ENCODE data around the gene KLK7.

The KLK7 gene

DNA sequence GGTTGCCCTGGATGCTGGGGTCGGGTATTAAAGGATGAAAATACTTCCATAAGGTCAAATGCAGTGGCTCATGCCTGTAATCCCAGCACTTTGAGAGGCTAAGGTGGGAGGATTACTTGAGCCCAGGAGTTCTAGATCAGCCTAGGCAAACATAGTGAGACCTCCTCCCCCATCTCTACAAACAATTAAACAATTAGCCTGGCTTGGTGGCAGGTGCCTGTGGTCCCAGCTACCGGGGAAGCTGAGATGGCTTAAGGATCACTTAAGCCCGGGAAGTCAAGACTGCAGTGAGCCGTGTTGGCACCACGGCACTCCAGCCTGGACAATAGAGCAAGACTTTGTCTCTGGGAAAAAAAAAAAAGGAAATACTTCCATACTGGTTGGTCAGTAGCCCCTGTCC lies 41.2 kb upstream of the KLK7 start:
- Histone ChIP-seq H3K4me3 (no peak overlapping the region), H3K36me3 (no peaks in the 10 kb centered on the region), H3K27ac (no peak overlapping the region), H3K27me3 (peaks cover 0 to 53% of the 10 kb centered on the region in 2 donors), H3K4me1 (peaks cover 0 to under 1% (median 0%) of the 10 kb centered on the region in 4 donors), H3K9me3 (no peaks in the 10 kb centered on the region)
- DNase-seq = no peak
- intact Hi-C loops (cut with DNase I; ENCODE audit: low total_unique reads) = no loop called here
- TF ChIP-seq, protein P1, sequence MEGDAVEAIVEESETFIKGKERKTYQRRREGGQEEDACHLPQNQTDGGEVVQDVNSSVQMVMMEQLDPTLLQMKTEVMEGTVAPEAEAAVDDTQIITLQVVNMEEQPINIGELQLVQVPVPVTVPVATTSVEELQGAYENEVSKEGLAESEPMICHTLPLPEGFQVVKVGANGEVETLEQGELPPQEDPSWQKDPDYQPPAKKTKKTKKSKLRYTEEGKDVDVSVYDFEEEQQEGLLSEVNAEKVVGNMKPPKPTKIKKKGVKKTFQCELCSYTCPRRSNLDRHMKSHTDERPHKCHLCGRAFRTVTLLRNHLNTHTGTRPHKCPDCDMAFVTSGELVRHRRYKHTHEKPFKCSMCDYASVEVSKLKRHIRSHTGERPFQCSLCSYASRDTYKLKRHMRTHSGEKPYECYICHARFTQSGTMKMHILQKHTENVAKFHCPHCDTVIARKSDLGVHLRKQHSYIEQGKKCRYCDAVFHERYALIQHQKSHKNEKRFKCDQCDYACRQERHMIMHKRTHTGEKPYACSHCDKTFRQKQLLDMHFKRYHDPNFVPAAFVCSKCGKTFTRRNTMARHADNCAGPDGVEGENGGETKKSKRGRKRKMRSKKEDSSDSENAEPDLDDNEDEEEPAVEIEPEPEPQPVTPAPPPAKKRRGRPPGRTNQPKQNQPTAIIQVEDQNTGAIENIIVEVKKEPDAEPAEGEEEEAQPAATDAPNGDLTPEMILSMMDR (IDR thresholded peaks at IDR 0.05) = no peak

DNA sequence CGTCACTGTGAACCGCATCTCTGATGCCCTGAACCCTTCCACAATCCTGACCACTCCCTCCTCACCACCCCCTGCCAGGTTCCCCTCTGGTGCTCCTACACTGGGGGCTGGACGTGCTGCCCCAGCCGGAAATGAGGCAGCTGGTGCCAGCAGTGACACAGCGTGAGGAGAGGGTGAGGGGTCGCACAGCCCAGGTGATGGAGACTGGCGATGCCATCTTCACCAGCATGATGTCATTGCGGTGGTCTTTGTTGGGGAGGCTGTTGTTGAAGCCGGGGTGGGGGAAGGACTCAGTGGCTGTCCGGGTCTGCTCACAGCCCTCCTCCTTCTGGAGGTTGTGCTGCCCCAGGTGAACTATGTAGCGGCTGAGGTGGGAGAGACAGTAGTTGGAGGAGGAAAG lies 40.2 kb upstream of the KLK7 start:
- intact Hi-C loops (cut with DNase I; ENCODE audit: low total_unique reads) = no loop called here
- peaks cover 0 to 8% (median 4%) of the 10 kb centered on the region in 4 donors for H3K4me1 ChIP-seq
- no peak overlapping the region for H3K27ac ChIP-seq
- no peak overlapping the region for H3K4me3 ChIP-seq
- H3K9me3 ChIP-seq = no peaks in the 10 kb centered on the region
- no peak for DNase-seq
- H3K27me3 ChIP-seq = peaks cover 0 to 63% of the 10 kb centered on the region in 2 donors
- TF ChIP-seq, protein P1 (IDR thresholded peaks at IDR 0.05) = no peak
- no peaks in the 10 kb centered on the region for H3K36me3 ChIP-seq

DNA sequence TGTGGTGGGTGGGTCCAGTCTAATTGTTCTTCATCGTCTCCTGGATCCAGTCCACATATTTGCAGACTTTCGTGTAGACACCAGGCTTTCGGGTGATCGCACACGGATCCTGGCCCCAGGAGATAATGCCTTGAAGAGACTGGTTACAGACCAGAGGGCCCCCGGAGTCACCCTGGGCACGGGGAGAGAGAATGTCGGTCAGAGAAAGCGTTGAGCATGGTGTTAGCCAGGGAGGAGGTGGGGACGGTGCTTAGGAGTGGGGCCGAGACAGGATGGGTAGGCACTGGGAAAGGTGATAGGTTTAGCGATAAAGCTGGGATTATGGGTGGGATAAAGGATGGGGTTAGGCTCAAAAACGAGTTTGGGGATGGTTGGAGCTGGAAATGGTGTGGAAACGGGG lies 38.8 kb upstream of the KLK7 start:
- no peak overlapping the region for H3K4me3 ChIP-seq
- no peaks in the 10 kb centered on the region for H3K9me3 ChIP-seq
- DNase-seq = no peak
- H3K27me3 ChIP-seq = peaks cover 0 to 72% of the 10 kb centered on the region in 2 donors
- no peak overlapping the region for H3K27ac ChIP-seq
- TF ChIP-seq, protein P1 (IDR thresholded peaks at IDR 0.05) = no peak
- intact Hi-C loops (cut with DNase I; ENCODE audit: low total_unique reads) = no loop called here
- H3K36me3 ChIP-seq = no peaks in the 10 kb centered on the region
- peaks cover 0 to 13% (median 6%) of the 10 kb centered on the region in 4 donors for H3K4me1 ChIP-seq

DNA sequence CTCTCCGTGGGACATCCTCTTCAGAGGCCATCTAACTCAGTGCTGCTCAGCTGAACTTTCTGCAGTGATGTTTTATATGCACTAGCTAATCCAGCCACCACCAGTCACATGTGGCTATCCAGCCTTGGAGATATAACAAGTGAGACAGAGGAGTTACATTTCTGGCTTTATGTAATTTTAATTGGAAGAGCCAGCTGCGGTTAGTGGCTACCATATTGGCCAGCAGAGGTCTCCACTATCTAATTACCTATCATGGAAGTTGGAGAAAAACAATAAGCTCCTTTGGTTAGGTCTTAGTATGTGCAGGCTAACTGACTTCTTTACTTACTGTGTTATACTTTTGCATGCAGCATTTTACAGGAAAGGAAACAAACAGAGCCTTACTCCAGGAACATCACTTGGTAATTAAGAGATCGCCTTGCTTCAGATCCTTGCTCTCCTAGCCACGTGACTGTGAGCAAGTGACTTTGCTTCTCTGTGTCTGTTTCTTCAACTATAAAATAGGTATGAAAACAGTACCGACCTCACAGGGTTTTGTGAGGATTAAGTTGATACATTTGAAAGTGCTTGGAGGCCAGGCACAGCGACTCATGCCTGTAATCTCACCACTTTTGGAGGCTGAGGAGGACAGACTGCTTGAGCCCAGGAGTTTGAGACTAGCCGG lies 37.4 kb upstream of the KLK7 start:
- no peaks in the 10 kb centered on the region for H3K36me3 ChIP-seq
- intact Hi-C loops (cut with DNase I; ENCODE audit: low total_unique reads) = no loop called here
- H3K4me3 ChIP-seq = no peak overlapping the region
- H3K9me3 ChIP-seq = no peaks in the 10 kb centered on the region
- TF ChIP-seq, protein P1 (IDR thresholded peaks at IDR 0.05) = peak in 1 of 2 experiments; percentile 21
- H3K4me1 ChIP-seq = peaks cover 0 to 20% (median 9%) of the 10 kb centered on the region in 4 donors
- peaks cover 0 to 74% of the 10 kb centered on the region in 2 donors for H3K27me3 ChIP-seq
- no peak for DNase-seq
- H3K27ac ChIP-seq = no peak overlapping the region

DNA sequence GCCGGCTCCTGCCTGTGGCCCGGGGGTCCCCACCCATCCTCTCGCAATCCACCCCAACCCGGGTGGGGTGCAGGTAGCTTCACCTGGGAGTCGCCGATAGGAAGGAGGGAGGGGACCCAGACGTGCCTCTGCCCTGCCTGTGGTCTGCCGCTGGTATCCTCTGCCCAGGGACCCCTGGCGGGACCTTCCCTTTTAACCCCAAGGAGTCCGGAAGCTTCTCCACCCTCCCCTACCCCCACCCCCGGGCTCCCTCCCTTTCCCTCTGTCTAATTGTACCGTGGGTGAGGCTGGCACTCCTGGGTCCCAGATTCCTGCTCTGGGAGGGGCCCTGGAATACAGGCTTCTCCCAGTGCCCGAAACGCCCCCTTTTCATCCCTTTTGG lies 35.8 kb upstream of the KLK7 start, which contains the start of gene KLK10:
KLK10 (minus strand) TSS at position 166 of the 382 bp plus-strand sequence. CDS start 579 bp downstream, outside the sequence.
- TF ChIP-seq, protein P1 (IDR thresholded peaks at IDR 0.05) = no peak
- Histone ChIP-seq H3K27me3 (peaks cover 0 to 74% of the 10 kb centered on the region in 2 donors), H3K4me3 (peak within 1 kb of the TSS in 1 of 2 donors; percentile 6), H3K27ac (no peak within 1 kb of the TSS), H3K36me3 (no peaks in the 10 kb centered on the region), H3K4me1 (peaks cover 0 to 20% (median 9%) of the 10 kb centered on the region in 4 donors), H3K9me3 (no peaks in the 10 kb centered on the region)
- intact Hi-C loops (cut with DNase I; ENCODE audit: low total_unique reads) = no loop called here
- DNase-seq = no peak
